GM18867 (cell line): Measurements from ENCODE around the gene FNIP2.
"Not testable (repeated sequence)": the region's sequence is repeated elsewhere in the genome, so short reads cannot be mapped to it uniquely, and the experiment has no call there.

Experiments used
- ATAC-seq: cut with Tn5 transposase; IDR thresholded peaks from one replicate; pipeline ENCODE4 v1.9.1; 2021; ENCODE audit warnings: mild to moderate bottlenecking, moderate library complexity; ENCODE audit not compliant: unreplicated experiment

FNIP2 gene

DNA sequence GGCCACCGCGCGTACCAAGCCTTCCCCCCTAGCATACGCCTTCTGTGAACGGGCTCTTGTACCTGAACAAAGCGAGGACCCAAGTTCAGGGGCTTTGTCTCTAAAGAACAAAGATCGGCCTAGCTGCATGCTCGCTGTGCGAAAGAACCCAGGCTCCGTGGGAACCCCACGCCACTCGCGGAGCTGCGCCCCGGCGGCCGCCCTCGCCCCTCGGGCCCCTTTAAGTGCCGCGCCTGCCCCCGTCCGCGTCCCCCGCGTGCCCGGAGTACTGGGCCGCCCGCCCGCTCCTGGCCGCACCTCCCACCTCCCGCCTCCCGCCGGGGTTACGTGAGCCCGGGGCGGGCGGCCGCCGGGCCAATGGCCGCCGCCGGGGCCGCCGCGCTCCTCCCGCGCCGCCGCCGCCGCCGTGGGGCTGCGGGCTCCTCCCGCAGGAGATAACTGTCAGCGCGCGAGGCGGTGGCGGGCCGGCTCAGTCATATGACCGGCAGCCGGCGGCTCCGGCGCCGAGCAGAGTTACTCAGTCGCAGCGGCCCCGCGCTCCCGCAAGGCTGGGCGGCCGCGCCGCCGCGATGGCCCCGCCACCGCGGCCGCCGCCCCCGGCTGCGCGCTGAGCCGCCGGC lies at the start of gene FNIP2:
Gene FNIP2, plus strand, starts transcription at position 472 of the 620 bp plus-strand sequence. CDS start 187 bp downstream, outside the sequence.
- peak; percentile 87 for ATAC-seq

DNA sequence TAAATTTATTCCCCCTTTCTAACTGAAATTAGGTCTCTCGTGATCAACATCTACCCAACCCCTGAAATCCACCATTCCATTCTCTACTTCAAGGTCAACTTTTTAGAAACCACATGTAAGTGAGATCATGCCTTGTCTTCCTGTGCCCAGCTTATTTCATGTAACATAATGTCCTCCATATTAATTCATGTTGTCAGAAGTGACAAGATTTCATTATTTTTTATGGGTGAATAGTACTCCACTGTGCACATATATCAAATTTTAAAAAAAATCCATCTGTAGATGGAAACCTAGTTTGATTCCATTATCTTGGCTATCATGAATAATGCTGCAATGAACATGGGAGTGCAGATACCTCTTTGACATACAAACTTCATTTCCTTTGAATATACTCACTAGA lies 47.1 kb upstream of the FNIP2 start:
- no peak for ATAC-seq

DNA sequence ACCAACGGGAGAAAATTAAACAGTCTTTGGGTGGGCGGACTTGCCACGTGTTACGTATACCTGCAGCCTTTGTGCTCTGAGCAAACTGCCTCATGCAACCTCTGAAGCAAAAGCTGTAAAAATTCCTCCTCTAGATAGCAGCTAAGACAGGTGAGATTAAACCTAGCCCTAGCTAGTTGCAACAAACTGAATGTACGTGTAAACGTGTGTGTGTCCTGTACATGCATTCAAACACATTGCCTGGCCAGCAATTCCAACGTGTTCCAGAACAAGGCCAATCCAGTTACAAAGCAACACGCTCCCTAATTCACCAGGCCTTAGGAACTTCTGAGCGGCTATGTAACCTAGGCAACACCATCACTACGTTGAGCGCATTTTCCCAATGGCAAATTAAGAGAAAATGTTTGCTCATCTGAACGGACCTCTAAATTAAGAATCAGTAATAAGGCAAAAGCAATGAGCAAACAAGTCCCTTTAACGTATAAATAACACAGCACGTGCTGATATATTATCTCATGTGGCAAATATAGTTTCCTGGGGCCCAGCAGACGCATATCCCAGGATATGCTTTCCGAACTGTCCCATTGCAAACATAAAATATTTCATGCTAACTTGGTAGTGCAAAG lies 46.4 kb upstream of the FNIP2 start:
- peak; percentile 18 for ATAC-seq

- ATAC-seq, result peak; percentile 97
Measured at GRCh38 chr4:158722917-158723793, 45.7 kb upstream of the FNIP2 start, which contains the start of gene PPID. PPID (minus strand) TSS chr4:158723396; CDS start chr4:158723288, 108 bp downstream.

DNA sequence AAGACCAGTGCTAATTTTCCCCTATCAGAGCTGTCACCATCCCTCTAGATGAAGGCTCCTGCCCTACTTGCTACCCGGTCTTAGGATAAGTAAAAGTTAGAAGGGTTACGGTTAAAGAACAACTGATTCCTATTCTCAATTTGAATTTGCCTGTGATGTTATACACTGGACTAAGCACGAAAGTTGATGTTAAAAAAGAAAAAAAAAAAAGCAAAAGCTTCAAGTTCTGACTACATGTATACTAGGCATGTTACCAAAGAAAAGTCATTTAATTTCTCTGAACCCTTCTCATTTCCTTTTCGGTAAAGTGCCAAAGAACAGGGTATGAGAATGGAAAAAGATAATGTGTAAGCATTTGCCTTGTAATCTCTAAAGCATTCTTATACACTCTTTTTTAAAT lies 44.2 kb upstream of the FNIP2 start:
- ATAC-seq, result no peak

DNA sequence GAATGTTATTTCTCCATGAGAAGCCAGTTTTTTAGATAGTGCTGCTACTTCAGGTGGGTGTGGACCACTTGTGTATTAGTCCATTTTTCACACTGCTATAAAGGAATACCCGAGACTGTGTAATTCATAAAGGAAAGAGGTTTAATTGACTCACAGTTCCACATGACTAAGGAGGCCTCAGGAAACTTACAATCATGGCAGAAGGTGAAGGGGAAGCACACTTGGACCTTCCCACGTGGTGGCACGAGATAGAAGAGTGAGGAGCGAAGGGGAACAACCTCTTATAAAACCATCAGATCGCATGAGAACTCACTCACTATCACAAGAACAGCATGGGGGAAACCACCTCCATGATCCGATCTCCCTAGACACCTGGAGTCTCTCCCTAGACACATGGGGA lies 42.2 kb upstream of the FNIP2 start:
- no peak for ATAC-seq

GRCh38 chr4:158728236-158728635 lies 40.6 kb upstream of the FNIP2 start:
- ATAC-seq, result no peak

GRCh38 chr4:158729716-158730559 lies 38.9 kb upstream of the FNIP2 start:
- ATAC-seq, result peak; percentile 90

- no peak for ATAC-seq
Measured at GRCh38 chr4:158738866-158739265, 30.0 kb upstream of the FNIP2 start.

DNA sequence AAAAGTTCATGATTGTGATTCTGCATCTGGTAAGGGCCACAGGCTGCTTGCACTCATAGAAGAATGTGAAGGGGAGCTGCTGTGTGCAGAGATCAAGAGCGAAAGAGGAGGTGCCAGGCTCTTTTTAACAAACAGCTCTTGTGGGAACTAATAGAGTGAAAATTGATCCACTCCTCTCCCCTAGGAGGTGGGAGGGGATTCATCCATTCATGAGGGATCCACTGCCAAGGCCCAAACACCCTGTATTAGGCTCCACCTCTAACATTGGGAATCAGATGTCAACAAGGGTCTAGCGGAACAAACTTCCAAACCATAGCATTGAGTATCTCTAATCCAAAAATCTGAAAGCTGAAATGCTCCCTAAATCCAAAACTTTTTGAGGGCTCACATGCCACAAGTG lies 29.2 kb upstream of the FNIP2 start:
- no peak for ATAC-seq

DNA sequence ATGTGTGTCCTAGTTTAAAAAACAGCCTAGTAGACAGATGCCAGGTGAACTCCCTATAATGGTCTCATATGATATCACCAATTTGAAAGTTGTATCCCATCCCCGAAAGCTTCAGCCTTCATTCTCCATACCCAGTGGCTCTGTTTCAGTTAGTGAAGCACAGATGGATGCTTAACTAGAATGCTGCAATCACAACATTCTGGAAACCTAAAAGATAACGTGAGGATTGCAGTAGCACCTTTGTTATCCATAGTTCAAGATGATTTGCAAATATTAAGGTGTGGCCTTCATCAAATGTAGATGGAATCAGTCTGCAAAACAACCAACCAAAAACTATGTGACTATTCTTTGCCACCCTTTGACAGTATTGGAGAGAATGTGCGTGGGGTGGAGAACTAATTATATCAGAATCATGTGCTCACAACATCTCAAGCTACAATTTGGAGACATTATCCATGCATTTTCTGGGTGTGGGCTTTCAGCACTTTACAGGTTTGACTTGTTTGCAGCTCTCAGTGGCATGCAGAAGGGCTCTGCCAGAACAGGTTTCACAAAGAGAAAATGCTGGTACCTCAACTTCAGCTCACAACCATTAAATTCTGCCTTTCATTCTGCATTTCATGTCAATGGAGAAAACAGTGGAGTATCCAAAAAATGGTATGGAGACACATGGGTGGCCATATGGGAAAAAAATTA lies 27.4 kb upstream of the FNIP2 start:
- no peak for ATAC-seq

DNA sequence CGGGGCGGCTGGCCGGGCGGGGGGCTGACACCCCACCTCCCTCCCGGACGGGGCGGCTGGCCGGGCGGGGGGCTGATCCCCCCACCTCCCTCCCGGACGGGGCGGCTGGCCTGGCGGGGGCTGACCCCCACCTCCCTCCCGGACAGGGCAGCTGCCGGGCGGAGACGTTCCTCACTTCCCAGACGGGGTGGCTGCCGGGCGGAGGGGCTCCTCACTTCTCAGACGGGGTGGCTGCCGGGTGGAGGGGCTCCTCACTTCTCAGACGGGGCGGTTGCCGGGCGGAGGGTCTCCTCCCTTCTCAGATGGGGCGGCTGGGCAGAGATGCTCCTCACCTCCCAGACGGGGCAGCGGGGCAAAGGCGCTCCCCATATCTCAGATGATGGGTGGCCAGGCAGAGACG lies 22.3 kb upstream of the FNIP2 start:
- ATAC-seq, result not testable (repeated sequence)

DNA sequence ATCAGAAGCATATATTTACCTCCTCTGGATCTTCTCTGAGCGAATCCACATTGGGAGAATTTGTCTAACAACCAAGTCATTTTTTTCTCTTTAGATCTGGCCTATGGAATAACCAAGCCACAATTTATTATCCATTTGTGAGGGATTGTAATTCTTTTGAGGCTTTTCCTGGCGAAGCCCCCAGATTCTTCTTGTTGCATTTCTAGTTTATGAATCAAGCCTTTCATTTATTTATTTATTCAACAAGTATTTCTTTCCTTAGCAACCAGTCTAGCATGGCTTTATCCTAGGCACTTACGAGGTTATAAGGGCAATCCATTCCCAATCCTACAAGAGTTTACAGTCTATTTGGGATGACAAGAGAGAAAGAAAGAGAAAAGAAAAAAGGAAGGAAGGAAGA lies 18.4 kb upstream of the FNIP2 start:
- no peak for ATAC-seq

DNA sequence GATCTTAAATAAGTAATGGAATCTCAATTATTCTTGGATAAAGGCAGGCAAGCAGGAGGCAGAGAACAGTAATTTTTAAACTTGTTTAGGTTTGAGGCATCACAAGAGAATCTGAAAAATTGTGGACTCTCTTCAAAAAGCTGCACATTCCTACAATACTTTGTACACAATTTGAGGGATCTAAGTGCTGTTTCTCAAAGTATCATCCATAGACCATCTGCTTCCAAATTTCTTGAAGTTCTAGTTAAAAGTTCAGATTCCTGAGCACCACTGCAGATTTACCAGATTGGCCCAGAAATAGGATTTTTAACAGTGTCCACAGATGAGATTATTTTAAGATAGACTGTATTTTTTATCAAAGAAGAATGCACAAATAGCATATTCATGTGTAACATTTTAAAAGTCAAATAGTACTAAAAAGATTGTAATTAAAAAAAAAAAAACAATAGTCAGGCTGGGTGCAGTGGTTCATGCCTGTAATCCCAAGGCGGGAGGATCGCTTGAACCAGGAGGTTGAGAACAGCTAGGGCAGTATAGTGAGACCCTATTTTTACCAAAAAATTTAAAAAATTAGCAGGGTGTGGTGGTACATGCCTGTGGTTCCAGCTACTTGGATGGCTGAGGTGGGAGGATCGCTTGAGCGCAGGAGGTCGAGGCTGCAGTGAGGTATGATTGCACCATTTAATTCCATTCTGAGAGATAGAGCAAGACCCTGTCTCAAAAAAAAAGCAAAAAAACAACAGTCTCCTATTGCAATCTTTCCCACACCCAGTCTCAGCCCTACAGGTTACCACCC lies 14.2 kb upstream of the FNIP2 start:
- ATAC-seq, result no peak

DNA sequence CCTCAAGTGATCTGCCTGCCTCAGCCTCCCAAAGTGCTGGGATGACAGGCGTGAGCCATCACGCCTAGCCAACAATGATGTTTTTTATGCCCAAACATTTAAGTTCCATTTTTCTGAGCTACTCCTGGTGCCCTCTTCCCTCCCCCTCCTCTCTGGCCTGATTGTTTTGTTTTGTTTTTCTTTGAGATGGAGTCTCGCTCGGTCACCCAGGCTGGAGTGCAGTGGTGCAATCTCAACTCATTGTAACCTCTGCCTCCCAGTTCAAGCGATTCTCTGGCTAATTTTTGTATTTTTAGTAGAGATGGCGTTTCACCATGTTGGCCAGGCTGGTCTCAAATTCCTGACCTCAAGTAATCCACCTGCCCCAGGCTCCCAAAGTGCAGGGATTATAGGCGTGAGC lies 13.0 kb upstream of the FNIP2 start:
- ATAC-seq, result not testable (repeated sequence)

DNA sequence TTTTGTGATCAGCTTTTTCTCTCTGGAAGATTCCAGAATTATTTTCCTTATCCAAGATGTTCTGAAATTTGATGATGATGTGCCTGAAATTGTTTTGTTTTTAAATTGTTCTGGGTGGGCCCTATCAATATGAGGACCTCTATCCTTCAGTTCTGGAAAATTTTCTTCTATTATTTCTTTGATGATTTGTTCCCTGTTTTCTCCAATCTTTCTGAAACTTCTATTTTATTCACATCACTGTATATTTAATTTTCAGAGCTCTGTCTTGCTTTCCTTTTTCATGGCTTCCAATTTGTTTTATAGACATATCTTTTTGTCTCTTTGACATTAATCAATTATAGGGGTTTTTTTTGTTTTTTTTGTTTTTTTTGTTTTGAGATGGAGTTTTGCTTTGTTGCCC lies 12.2 kb upstream of the FNIP2 start:
- ATAC-seq, result no peak

DNA sequence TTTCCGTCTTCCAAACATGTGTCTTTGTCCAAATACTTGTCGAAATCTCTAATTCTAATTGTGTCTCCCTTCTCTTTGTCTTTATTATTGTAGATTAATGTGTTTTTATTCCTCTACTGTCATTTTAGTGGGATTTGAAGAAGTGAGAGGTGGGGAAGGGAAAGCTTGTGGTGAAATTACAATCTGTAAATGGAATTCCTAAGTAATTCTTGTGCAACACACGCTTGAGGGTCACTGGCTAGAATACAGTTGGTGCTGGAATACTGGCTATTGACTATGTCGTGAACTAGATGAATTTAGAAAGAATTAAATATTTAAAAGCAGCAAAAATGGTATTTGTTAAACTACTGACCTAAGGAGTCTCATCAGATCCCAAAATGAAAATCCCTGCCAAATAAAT lies 10.7 kb upstream of the FNIP2 start:
- ATAC-seq, result no peak

GRCh38 chr4:158758703-158759102 lies 10.1 kb upstream of the FNIP2 start:
- ATAC-seq, result no peak

DNA sequence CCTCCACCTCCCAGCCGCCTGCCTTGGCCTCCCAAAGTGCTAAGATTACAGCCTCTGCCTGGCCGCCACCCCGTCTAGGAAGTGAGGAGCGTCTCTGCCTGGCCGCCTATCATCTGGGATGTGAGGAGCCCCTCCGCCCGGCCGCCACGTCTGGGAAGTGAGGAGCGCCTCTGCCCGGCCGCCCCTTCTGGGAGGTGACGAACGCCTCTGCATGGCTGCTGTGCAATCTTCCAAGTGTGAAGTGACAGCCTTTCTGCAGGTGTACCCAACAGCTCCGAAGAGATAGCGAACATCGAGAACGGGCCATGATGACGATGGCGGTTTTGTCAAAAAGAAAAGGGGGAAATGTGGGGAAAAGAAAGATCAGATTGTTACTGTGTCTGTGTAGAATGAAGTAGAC lies 9.3 kb upstream of the FNIP2 start:
- ATAC-seq, result not testable (repeated sequence)
